GM18870 (cell line): ENCODE measurements around the gene IFFO2.

Experiments used
- ATAC-seq: cut with Tn5 transposase; IDR thresholded peaks from one replicate; pipeline ENCODE4 v1.9.1; 2021; ENCODE audit warnings: moderate library complexity; ENCODE audit not compliant: unreplicated experiment

The IFFO2 gene

GRCh38 chr1:18856435-18856834 lies 100.0 kb downstream of the IFFO2 start:
- ATAC-seq, result no peak

GRCh38 chr1:18855573-18855972 lies 100.9 kb downstream of the IFFO2 start:
- no peak for ATAC-seq

DNA sequence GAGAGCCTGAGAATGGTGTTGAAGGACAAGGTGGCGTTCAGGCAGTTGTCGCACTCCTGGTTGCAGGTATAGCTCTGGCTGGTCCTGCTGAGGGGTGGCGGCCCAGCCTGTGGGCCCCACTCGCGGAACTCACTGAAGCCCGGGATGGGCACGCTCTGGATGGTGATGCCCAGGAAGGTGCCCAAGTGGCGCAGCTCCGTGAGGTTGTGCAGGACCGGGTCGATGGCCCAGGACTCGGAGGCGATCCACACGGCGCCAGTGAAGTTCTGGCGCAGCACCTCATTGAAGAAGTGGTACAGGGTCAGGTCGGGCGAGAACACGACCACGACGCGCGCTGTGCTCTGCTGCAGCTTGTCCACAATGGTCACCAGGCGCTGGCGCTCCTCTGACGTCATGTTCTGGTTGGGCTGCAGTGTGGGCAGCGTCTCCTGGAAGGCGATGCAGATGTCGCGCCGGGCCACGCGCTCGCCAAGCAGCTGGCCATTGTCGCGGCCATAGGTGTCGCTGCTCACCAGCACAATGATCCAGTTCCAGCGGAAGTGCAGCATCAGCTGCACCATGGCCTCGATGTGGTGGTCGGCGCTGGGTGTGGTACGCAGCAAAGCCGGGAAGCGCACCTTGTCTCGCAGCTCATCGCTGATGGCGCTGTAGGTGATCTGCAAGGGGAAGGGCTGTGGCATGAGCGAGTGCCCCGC lies 102.0 kb downstream of the IFFO2 start:
- ATAC-seq, result no peak
